Ammon's horn (tissue), 1 donor: ENCODE measurements around the gene SSBP2.

Experiments
- DNase-seq: peaks from one replicate; pipeline ENCODE4 v3.0.0-alpha.2; 2016; ENCODE audit warnings: low spot score

SSBP2 gene

DNA sequence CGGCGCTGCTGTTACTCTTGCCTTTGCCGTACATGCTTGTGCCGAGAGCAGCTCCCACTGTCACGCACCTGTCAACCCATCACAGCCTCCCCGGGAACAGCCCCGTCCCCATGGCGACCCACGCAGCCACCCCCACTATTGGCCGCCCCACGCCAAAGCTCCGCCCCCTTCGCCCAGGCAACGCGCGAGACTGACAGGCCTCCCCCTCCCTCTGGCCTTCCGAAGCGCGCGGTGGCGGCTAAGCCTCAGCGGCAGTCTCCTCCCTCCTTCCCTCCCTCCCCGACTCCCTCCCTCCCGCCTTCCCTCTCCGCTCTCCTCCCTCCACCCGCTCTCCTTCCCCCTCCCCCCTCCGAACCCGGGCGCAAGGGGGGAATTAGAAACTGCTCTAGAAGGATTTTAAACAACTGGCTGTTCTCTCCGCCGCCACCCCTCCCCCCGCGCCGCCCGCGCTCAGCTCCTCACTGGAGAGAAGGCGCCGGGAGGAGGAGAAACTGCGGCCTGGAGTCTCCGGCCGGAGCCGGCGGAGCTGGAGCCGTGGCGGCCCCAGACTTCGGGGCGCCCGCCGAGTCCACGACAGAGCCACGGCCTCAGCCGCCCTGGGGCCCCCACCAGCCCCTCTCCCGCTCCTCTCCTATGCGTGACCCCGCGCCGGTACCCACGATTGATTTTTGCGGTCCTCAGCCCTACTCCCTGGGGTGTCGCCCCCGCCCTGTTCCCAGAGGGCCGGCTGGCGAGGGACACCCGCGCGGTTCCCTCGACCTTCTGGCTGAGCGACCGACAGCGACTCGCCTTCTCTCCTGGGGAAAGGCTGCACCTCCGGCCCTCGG, at the start of gene SSBP2:
TSS of gene SSBP2 (minus strand) at position 89 of the 827 bp plus-strand sequence. CDS start at position 34, 55 bp downstream.
- DNase-seq: peak; percentile 100

DNA sequence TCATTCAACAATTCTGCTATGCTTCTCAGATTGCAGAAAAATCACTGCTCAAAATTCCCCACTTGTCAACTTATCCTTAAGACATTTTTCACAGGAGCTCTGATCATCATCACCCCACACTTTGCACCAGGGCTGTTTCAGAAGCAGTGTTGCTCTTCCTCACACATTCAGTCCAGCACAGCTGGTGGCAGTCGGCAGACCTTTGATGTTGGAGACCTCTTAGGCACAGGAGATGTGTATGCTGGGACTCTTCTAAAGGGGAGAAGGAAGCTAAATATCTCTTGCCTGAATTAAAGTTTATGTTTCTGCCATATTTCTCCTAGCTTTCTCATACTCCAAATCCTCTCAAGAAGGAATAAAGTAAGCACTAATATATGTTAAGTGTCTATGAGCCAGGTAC, 44.8 kb upstream of the SSBP2 start:
- DNase-seq: no peak

DNA sequence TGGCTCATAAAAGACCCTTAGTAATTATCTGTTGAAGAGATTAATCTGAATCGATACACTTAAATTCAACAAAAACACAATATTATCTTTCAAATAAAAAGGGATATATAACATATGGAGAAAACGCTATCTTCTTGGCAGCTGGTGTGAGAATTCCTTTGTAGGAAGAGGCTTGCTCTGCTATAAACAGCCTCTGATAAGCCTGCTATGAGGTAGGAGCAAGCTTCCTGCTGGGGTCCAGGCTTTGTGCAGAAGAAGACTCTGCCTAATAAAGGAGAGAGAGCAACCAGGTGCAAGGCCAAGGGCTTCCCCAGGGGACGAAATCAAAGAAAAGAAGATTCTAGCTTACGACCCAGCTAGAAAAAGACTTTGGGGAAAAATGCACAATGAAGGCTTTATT, 43.3 kb upstream of the SSBP2 start:
- DNase-seq: no peak

DNA sequence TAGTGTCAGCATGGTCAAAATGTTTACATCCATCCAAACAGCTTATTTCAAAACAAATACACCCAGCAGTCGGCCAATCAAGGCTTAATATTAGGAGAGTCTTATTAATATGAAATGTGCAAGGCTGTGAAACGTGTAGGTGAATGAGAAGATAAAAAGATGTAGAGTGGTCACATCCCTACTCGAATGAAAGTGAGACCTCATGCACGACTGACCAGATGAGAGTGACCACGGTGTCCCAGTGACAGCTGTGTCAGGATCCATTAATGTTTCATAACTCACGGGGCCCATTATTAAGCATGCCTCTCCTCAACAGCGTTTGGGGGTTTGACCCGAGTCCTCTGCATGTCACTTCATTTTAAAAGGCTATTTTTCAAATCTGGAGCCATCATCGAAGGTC, 39.4 kb upstream of the SSBP2 start:
- DNase-seq: no peak

DNA sequence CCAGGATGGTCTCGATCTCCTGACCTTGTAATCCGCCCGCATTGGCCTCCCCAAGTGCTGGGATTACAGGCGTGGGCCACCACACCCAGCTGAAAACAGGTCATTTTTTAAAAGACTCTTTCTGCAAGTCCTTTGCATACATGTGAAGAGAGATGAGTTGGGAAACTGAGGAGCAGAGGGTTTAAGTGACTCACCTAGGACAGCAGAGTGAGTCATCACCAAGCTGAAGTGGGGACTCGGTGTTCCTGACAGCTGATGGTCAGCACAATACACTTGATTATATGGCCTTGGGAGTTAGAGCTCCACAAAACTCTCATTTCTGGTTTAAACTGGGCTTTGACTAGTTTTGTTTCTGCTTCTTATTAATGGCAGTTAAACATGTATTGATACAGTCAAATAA, 38.1 kb upstream of the SSBP2 start:
- no peak for DNase-seq

DNA sequence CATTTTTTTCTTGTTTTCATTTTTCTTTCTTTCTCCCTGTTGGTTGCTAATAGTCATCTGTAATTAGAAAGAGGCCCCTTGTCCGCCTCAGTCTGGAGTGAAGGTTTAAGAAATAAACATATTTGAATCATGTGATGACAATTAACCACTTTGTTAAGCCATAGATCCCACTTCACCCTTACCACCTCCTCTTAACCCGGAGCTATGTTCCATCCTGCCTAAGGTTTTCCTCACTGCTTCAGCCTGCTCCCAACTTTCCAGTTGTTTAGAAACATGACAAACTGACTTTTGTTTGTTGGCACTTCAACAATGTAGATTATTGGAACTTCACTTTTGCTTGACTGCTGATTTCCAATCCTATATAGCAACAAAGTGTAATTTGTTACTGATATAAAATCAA, 37.4 kb upstream of the SSBP2 start:
- no peak for DNase-seq

DNA sequence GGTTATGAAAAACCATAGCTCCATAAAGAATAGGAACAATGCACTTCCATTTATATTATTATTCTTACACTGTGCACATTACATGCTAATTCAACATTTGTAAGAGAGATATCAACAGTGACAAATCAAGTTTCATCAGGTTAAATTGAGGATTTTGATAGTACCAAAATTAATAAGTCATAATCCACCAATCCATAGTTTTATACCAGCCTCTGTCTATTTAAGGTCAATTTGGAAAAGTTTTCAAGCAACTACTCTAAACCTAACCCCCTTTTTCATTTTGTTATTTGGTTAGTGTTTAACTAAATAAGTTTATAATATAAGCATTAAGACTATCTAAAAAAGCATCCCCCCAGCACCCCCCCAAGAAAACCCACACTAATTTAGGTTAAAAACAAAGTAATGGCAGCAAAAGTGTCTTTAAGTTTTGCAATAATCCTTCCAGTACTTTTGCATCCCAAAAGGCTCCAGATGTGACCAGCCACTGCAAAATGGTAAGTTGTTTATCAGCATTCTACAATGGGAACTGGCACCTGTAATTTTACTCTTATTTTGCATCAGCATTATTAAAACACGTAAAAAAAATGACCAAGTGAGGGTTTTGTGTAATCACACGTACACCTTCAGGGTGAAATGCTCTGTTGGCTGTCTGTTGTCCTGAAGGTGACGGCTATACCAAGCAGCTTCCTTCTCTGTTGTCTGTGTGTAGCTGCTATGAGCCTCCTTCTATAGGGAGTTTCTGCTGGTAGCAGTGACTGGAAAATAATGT, 36.8 kb upstream of the SSBP2 start:
- peak; percentile 59 for DNase-seq

DNA sequence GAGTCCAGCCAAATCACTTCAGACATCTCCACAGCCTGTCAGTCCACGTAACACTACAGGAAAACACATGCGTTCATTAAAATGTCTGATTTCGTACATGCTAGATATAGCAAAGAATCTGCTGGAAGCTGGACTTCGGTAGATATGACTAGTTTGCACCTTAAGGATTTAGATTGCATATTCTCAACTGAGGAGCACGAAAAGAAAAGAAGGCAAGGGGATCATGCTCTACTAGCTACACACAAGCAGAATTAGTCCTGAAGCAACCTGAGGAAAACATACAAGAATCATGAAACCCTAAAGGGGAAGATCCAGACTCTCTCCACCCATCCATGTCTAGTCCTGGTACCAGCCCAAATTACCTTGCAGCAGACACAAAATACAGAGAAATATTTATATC, 36.1 kb upstream of the SSBP2 start:
- no peak for DNase-seq

DNA sequence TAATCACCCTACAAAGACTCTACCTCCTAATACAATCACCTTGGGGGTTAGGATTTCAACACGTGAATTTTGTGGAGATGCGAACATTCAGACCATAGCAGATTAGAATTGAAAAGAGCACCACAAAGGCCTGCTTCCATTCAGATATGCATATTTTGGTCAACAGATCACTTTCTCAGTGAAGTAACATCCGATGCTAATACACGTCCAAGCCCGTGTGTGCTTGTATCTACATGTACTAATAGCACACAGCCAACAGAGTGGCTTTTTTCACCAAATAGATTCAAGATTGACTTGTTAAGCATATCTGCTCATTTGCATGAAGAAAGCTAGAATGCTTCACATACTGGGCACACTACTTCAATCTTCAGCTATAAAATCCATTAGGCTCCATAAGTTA, 35.6 kb upstream of the SSBP2 start:
- DNase-seq: no peak

DNA sequence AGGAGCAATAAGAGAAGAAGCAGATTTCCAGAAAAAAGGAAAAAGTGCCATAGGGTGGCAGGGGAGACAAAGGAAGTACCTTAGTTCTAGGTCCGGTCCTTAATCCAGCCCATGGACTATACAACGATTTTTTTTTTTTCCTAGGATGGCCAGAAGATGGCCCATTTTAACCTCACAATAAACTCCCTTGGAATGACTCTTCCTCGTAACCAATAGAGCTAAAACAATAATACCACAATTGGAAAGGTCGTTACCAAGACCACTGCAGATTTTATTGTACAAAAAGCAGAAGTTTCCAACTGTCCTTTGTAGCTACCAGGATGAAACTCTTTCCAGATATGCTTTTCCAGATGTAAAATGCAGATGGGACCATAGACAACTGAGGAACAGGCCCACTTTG, 34.4 kb upstream of the SSBP2 start:
- peak; percentile 32 for DNase-seq

DNA sequence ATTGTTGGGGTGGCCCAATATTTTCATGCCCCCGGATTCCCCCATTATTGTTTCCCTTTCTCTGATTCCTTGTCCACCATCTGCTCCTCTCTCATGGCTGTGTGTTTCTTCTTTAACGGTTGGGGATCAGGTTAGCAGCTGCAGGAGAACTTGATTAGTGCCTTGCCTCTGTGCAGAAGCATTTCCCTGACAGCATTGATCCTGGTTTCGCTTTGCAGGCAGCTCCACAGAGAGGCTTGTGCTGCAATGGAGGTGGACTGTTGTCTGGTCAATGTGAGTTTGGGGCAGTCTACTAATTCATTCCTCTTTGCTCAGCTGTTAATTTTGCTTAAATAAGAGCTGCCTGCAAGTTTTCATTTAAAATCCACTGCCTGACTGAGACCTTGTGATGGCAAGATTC, 32.5 kb upstream of the SSBP2 start:
- peak; percentile 42 for DNase-seq

DNA sequence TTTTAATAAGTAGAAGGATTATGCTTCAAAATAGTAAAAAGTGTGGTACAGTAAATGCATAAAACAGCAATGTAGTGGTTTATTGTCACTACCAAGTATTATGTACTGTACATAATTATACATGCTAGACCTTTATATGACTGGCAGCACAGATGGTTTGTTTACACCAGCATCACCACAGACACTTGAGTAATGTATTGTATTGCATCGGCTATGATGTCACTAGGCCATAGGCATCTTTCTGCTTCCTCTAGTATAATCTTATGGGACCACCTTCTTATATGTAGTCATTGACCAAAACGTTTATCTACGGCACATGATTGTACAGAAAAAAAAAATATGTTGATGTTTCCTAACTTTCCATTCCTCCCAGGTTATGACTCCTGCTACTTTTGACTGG, 31.9 kb upstream of the SSBP2 start:
- DNase-seq: no peak

DNA sequence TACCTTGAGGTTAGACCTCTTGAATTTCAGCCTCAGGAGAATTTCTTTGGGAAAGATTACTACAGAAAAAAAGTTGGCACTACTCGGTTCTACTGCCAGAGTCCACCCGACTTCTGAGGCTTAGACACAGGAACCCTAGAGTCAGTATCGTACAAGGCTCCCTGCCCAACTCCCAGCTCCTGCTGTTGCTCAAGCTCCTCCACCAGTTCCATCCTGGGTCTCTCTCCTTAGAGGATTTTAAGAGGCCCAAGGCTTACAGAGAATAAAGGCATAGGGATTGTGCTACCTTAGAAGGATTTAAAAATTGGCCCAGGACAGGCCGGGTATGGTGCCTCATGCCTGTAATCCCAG, 29.0 kb upstream of the SSBP2 start:
- DNase-seq: no peak

DNA sequence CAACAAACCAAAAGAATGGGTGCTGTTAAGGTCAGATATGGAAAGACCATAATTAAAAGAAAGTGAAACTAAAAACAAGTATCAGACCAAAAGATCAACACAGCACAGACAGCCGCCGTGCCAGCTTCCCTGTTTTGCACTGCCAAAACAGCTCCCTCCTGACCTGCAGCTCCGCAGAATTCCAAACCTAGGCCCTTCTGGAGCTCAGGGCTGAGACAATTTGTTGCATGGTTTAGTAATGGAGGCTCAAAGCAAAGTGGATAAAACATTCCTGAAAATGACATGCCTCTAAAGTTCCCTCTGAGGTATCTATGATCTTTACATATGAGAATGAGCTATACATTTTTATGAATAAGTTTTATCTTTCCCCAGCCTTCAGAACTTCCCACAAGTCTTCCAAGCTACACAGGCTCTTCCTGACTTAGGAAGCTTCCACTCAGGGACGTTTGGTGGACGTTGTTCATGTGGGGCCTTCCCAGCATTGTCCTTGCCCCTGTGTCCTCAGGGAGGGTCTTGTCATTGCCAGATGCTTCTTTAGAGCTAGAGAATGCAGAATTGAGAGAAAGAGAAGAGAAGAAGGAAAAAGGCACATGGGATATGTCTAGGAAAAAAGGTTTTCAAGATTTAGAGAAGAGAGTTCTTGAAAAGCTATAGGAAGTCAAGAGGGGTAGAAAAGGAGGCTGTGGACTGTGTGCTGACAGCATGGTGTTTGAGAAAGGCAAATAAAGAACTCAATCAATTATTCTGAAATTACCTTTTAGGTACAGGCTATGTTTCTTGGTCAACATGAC, 28.4 kb upstream of the SSBP2 start:
- peak; percentile 63 for DNase-seq

DNA sequence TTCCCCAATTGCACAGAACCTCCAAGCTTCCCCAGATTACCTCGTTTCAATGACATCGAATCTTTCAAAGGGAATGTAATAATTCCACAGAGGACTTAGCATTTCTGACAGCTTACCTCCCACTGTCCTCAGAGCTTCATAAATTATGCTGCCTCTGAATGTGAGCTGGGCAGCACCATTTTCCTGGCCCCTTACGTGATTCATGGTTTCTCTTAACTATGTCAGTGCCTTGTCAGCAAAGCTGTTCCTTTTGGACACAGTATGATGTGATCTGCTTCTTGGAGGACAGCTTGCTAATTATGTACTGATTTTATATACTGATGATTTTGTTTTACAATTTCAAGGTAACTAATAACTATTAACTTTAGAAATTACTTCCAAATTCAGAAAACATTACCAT, 27.7 kb upstream of the SSBP2 start:
- no peak for DNase-seq

DNA sequence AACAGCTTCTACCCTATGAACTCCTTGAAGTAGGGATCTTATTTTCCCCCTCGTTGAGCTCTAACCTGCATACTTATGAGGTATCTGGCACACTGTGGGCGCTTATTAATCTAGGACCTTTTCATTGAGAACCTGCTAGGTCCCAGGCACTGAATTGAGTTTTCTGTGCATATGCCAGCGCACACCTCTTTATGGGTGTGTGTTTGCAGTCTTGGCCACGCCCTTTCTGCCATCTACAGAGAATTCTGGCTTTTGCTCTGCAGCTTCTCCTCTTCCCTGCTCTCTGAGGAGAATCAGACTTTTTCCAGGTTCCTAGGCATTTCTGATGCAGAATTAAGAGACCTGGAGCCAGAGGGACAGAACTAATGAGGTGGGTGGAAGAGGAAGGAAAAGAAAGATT, 25.4 kb upstream of the SSBP2 start:
- no peak for DNase-seq

DNA sequence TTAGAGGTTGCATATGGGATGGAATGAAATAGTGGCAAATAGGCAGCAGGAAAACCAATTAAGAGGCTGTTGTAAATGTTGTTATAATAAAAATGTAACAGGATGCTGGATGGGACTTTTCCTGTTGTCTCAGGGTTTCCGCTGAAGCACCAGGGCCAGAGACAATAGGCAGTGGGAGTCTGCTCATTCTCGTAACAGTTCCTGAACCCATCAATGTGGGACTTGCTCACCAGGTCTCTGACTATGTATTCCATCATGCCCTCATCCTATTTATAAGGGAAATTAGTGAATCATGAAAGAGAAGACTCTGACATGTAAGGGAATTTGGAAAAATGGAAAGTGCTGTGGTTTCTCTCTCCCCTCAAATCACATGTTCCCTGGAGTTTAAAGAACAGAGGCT, 23.5 kb upstream of the SSBP2 start:
- no peak for DNase-seq

DNA sequence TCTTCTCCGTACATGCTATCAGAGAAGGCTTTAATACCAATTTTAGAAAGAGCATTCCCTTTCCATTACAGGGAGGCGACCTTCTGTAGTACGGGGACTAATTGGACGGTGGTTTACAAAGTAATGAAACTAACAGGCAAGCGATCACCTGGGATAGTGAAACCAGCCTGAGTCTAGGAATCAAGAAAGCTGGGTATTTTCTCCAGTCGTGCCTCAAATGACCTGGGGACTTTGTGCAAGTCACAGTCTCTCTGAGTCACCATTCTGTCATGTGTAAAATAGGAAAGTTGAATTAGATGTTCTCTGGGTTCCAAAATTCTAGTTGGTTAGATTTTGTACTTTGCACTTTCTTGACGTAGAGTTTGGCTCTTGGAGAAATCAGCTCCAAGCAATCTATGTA, 22.7 kb upstream of the SSBP2 start:
- DNase-seq: no peak

DNA sequence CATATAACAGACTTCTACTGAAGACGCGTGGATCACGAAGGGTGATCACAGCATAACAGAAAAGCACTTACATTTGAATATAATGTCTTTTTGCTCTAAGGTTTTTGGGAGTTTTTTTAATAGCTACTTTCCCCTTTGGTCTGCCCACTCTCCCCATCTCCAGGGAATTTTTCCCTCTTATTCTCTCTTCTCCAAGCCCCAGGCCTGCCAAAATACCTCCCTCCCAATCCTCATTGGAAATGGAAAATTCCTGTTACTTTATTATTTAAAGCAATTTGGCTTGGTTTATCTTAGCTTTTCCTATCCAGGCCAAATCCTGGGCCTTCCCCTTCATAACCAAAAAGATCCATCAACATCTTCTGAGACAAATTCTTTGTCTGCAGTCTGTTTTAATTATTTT, 22.3 kb upstream of the SSBP2 start:
- DNase-seq: no peak

DNA sequence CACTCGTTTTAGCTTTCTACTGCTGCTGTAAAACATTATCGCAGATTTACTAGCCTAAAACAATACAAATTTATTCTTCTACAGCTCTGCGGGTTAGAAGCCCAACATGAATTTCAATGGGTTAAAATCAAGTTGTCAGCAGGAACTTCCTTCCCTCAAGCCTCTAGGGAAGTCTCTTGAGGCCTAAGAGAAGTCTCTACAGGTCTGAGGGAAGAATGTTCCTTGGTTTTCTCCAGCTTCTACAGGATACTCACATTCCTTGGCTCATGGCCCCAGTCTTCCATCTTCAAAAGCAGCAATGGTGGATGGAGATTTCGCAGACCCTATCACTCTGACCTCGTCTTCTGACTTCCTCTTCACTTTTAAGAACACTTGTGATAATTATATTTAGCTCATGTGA, 21.6 kb upstream of the SSBP2 start:
- DNase-seq: no peak

DNA sequence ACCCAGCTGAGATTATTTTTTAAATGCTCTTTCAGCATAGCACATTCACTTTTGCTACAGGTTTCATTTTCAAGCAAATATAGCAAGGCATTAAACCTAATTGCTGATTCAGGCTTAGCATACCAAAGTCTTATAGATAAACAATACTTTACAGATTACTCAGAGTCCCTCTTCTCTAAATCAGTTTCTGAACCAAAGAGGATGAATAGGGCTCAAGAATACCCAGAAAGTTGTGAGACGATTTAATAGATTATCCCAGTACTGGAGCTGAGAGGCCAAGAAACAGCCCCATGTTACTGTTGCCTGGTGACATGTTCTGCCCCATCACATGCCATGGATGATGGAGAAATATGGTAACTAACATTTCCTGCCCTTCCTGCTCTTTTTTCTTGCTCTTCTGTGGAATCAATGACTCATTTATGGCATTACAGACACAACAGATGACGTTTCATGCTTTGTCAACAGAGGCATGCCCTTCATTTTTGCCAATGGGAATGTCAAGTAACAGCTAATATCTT, 18.1 kb upstream of the SSBP2 start:
- DNase-seq: no peak

DNA sequence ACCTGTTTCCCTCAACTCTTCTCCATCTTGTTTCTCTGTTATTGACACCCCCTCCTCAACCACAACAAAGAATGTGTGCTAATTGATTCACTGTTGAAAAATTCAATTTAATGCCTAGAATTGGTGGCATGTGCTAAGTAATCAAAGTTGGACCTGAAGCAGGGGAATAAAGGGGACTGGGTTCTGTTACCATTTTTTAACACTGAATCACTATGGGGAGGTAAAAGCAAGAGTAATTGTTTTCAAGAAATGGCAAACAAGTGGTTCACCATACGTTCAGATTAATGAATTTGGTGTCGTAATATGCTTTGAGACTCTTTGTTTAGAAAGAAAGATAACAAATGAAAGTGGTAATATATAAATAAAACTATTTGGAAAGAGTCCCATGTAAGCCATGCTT, 17.0 kb upstream of the SSBP2 start:
- no peak for DNase-seq

DNA sequence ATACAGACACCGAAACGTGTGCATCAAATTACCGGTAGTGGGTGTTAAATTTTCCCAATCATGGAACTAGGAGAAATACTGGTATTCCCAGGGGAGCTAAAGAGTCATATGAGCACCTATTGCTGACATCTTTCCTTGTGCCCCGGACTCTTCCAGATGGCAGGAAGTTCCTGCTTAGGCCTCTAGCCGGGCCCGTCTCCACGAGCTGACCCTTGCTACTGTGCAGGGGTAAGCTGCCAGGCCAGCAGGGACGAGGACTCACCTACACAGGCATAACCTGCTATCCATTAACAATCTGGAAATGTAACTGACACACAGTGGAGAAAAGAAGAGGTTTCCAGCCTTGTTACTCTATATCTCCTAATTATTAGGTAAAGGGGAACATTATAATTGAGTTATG, 16.2 kb upstream of the SSBP2 start:
- DNase-seq: no peak
